Measurements from ENCODE around the gene OR10K2. TPM values are rescaled to one million over a fixed set of nuclear protein-coding genes. Genes with fewer than 3 reads are reported as not detected.

The OR10K2 gene
- total and polyA plus RNA-seq, 9 donors, result 0.31 TPM; not detected in 8

DNA sequence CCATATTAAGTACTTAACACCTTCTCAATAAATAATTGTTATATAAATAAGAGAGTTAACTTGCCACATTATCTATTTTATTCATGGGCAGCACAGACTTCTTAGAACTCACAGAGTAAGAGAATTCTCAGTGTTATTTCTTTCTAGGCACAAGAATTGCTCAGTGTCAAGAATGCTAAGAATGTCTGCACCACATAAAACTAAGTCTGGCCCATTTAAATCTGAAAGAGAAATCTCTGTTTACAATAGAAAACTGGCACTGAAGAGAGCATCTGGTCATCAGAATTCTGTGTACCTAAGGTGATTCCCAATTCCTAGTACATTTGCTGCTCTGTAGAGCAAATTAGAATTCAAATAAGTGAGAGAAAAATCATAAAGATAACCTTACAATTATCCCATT, 3.8 kb downstream of the OR10K2 start:
- Histone ChIP-seq H3K4me3 (ENCODE audit: low read length) (no peak overlapping the region), H3K27me3 (ENCODE audit: control insufficient read depth, insufficient read depth, low read length) (no peaks in the 10 kb centered on the region), H3K9me3 (replicated peaks; ENCODE audit: control insufficient read depth, low read depth, low read length) (no peaks in the 10 kb centered on the region), H3K27ac (ENCODE audit: low read length) (no peak overlapping the region), H3K36me3 (ENCODE audit: control insufficient read depth, insufficient read depth, low read length) (no peaks in the 10 kb centered on the region), H3K4me1 (ENCODE audit: control insufficient read depth, insufficient read depth, low read length) (no peaks in the 10 kb centered on the region)
- DNase-seq, result no peak

DNA sequence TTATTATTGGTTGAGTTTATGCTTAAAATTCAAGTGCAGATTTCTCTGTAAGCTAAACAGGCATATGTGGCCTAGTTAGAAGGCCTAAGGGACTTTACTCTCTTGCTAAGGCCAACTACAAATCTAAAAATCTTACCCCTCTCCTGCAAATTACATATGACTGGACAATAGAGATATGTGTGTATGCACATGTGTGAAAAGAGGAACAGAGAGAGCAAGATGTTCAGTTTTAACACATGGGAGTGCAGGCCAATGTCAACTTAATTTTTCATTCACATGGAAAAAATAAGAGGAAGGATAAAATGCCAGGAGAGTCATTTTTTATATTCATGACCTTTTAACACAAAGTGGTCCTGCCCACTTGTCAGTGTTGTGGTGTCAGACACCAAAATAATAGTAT, 8.5 kb downstream of the OR10K2 start:
- no peaks in the 10 kb centered on the region for H3K27me3 ChIP-seq (ENCODE audit: control insufficient read depth, insufficient read depth, low read length)
- DNase-seq, result no peak
- H3K9me3 ChIP-seq (replicated peaks; ENCODE audit: control insufficient read depth, low read depth, low read length), result no peaks in the 10 kb centered on the region
- H3K27ac ChIP-seq (ENCODE audit: low read length), result no peak overlapping the region
- no peaks in the 10 kb centered on the region for H3K4me1 ChIP-seq (ENCODE audit: control insufficient read depth, insufficient read depth, low read length)
- no peak overlapping the region for H3K4me3 ChIP-seq (ENCODE audit: low read length)
- H3K36me3 ChIP-seq (ENCODE audit: control insufficient read depth, insufficient read depth, low read length), result no peaks in the 10 kb centered on the region

DNA sequence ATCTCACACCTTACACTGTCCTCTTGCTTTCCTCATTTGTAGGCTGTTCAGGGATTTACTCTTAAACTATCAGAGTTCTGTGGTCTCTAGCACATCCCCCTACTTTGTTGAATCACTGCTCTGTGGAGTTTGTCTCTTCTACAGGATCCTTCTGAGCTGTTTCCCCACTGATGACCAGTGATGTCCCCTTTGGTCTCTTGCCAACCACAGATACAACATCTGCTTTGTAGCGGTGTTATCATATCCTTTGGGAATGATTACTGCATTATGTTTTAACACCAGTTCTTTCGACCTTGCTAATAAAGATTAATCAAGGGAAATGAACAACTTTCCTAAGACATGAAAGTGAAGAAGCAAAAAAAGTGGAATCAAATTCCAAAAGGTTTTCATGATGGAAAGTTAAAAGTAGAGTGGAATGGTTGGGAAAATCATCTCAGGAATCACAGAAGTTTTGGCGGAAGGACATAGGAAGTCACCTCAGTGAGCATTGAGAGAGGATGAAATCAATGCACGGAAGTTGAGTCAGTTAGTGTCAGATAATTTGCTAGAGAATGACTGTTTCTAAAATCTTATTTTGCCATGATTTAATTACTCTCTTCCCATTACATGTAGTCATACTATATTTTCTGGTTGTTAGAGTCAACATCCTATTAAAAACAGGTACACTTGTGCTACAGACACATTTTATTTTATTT, 11.2 kb downstream of the OR10K2 start:
- Histone ChIP-seq H3K36me3 (ENCODE audit: control insufficient read depth, insufficient read depth, low read length) (no peaks in the 10 kb centered on the region), H3K27me3 (ENCODE audit: control insufficient read depth, insufficient read depth, low read length) (no peaks in the 10 kb centered on the region), H3K4me1 (ENCODE audit: control insufficient read depth, insufficient read depth, low read length) (no peaks in the 10 kb centered on the region), H3K27ac (ENCODE audit: low read length) (no peak overlapping the region), H3K4me3 (ENCODE audit: low read length) (no peak overlapping the region), H3K9me3 (replicated peaks; ENCODE audit: control insufficient read depth, low read depth, low read length) (no peaks in the 10 kb centered on the region)
- 80% methylated on average over 1 of the region's 4 CpGs for WGBS (ENCODE audit: insufficient coverage)
- no peak for DNase-seq

DNA sequence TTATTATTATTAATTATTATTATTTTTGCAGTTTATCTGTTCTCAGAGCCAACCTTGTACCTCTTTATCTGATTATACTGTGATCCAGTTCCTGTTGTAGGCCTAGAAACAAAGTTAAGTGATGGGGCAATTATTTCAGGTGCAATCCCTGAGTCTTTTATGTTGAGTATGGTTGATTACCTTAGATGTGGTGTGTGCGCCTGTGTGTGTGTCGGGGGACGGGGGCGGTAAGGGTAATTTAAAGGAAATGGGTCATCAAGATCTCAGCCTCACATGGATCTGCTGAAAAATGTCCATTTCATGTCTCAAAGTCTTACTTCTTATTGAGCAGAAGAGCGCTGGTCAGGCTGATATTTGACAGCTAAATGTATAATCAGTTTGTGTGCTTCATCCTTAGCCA, 18.9 kb downstream of the OR10K2 start:
- H3K4me1 ChIP-seq (ENCODE audit: control insufficient read depth, insufficient read depth, low read length), result no peaks in the 10 kb centered on the region
- no peak overlapping the region for H3K27ac ChIP-seq (ENCODE audit: low read length)
- DNase-seq, result no peak
- H3K4me3 ChIP-seq (ENCODE audit: low read length), result no peak overlapping the region
- no peaks in the 10 kb centered on the region for H3K9me3 ChIP-seq (replicated peaks; ENCODE audit: control insufficient read depth, low read depth, low read length)
- WGBS (ENCODE audit: insufficient coverage), result no CpG with 5 or more reads among the region's 5 CpGs
- no peaks in the 10 kb centered on the region for H3K27me3 ChIP-seq (ENCODE audit: control insufficient read depth, insufficient read depth, low read length)
- H3K36me3 ChIP-seq (ENCODE audit: control insufficient read depth, insufficient read depth, low read length), result no peaks in the 10 kb centered on the region

DNA sequence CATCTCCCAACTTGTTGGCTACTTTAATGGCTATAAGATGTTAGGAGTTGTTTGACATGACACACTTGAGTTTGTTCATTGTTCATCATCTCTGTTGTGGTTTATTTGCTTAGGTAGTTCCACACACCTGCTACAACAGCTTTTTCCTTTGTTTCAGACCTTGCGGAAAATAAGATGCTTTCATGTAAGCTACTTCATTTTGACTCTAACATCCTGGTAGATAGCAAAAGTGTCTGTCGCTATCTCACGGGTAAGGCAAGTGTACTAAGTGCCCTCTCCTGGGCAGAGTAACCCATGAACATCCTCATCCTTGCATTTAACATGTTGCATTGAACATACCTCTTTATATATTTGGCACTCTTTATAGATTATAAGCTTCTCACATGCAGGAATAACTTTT, 25.2 kb downstream of the OR10K2 start:
- WGBS (ENCODE audit: insufficient coverage), result 93% methylated on average over 2 of the region's 3 CpGs
- Histone ChIP-seq H3K27ac (ENCODE audit: low read length) (no peak overlapping the region), H3K36me3 (ENCODE audit: control insufficient read depth, insufficient read depth, low read length) (no peaks in the 10 kb centered on the region), H3K4me1 (ENCODE audit: control insufficient read depth, insufficient read depth, low read length) (no peaks in the 10 kb centered on the region), H3K4me3 (ENCODE audit: low read length) (no peak overlapping the region), H3K27me3 (ENCODE audit: control insufficient read depth, insufficient read depth, low read length) (no peaks in the 10 kb centered on the region), H3K9me3 (replicated peaks; ENCODE audit: control insufficient read depth, low read depth, low read length) (no peaks in the 10 kb centered on the region)
- no peak for DNase-seq

DNA sequence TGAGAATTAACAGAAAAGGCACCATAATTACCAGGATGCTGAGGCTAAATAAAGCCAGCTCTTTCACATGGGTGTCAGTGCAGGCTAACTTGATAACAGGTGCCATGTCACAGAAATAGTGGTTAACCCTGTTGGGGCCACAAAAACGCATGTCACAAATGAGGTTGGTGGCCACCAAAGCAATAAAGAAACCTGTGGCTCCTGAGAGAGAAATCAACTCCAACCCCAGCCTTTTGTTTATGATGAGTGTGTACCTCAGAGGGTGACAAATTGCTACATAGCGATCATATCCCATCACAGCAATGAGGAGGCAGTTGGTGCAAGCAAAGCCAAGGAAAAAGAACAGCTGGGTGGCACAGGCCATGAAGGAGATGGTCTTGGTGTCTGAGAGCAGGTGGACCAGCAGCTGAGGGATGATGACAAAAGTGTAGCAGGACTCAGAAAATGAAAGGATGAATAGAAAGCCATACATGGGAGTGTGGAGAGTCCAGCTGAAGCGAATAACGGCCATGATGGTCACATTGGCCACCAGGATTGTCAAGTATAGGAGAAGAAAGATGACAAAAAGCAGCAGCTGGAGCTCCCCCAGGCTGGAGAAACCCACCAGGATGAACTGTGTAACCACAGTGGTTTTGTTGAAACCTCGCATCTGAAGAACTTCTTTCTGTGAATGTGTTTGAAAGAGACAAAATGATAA, 27.1 kb downstream of the OR10K2 start, which contains the start of gene OR10T2:
OR10T2 (minus strand) TSS at position 649 of the 697 bp plus-strand sequence; CDS start at position 649, 0 bp downstream.
- Histone ChIP-seq H3K9me3 (replicated peaks; ENCODE audit: control insufficient read depth, low read depth, low read length) (no peaks in the 10 kb centered on the region), H3K4me1 (ENCODE audit: control insufficient read depth, insufficient read depth, low read length) (no peaks in the 10 kb centered on the region), H3K27ac (ENCODE audit: low read length) (no peak within 1 kb of the TSS), H3K36me3 (ENCODE audit: control insufficient read depth, insufficient read depth, low read length) (no peaks in the 10 kb centered on the region), H3K27me3 (ENCODE audit: control insufficient read depth, insufficient read depth, low read length) (no peaks in the 10 kb centered on the region), H3K4me3 (ENCODE audit: low read length) (no peak within 1 kb of the TSS)
- 83% methylated on average over 3 of the region's 5 CpGs for WGBS (ENCODE audit: insufficient coverage)
- no peak for DNase-seq

DNA sequence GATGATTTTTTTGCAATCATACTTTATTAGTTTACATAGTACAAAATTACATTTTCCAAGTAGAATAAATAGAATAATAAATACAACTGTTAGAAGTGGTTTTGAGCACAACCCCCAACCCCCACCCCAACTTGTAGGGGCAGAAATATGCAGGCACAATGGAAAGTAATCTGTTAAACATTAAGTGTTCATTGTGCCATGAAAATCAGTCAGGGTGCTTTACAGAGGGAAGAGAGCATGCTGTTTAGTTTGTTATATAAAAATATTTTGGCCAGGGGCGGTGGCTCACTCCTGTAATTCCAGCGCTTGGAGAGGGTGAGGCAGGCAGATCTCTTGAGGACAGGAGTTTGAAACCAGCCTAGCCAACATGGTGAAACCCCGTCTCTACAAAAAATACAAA, 29.4 kb downstream of the OR10K2 start:
- H3K4me1 ChIP-seq (ENCODE audit: control insufficient read depth, insufficient read depth, low read length), result no peaks in the 10 kb centered on the region
- no peak overlapping the region for H3K27ac ChIP-seq (ENCODE audit: low read length)
- H3K9me3 ChIP-seq (replicated peaks; ENCODE audit: control insufficient read depth, low read depth, low read length), result no peaks in the 10 kb centered on the region
- H3K4me3 ChIP-seq (ENCODE audit: low read length), result no peak overlapping the region
- H3K36me3 ChIP-seq (ENCODE audit: control insufficient read depth, insufficient read depth, low read length), result no peaks in the 10 kb centered on the region
- no peaks in the 10 kb centered on the region for H3K27me3 ChIP-seq (ENCODE audit: control insufficient read depth, insufficient read depth, low read length)
- no peak for DNase-seq
- WGBS (ENCODE audit: insufficient coverage), result 100% methylated on average over 1 of the region's 3 CpGs

DNA sequence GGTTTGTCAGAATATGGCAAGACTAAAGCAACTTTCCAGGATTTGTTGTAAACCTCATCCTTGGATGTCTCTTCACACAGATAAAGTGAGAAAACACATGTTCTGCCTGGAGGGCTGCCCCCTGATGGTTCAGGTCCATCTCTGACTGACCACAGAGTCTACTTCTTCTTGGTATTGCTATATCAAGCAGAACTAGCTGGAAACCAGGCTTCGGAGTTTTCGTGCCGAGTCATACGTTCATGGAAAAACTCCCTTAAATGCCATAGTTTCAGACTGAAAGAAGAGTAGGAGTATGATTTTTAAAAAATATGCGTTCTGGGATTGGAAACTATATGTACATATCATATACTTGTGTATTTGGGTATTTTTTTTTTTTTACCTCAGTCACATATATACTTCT, 32.6 kb downstream of the OR10K2 start:
- Histone ChIP-seq H3K9me3 (replicated peaks; ENCODE audit: control insufficient read depth, low read depth, low read length) (no peaks in the 10 kb centered on the region), H3K27me3 (ENCODE audit: control insufficient read depth, insufficient read depth, low read length) (no peaks in the 10 kb centered on the region), H3K27ac (ENCODE audit: low read length) (no peak overlapping the region), H3K4me3 (ENCODE audit: low read length) (no peak overlapping the region), H3K36me3 (ENCODE audit: control insufficient read depth, insufficient read depth, low read length) (no peaks in the 10 kb centered on the region), H3K4me1 (ENCODE audit: control insufficient read depth, insufficient read depth, low read length) (no peaks in the 10 kb centered on the region)
- no CpG with 5 or more reads among the region's 5 CpGs for WGBS (ENCODE audit: insufficient coverage)
- DNase-seq, result peak; percentile 3

DNA sequence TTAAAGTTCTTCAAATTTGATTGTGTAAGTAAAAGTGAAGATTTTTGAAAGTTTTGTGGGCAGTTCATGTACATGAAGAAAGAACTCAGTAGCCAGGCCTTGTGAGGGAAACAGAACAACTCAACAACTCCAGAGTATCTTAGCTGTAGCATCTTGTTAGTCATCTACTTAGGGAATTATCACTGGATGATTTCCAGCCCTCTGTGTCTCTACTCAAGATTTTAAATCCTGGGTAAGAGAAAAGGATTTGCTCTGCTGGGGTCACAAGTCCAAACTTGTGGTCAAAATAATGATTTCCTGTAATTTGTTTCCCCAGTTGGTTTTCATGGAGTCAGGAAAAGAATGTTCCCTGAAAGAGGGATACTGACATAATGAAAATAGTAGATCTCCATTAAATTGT, 34.9 kb downstream of the OR10K2 start:
- peak; percentile 44 for DNase-seq
- no peak overlapping the region for H3K4me3 ChIP-seq (ENCODE audit: low read length)
- no peaks in the 10 kb centered on the region for H3K9me3 ChIP-seq (replicated peaks; ENCODE audit: control insufficient read depth, low read depth, low read length)
- no peak overlapping the region for H3K27ac ChIP-seq (ENCODE audit: low read length)
- no peaks in the 10 kb centered on the region for H3K36me3 ChIP-seq (ENCODE audit: control insufficient read depth, insufficient read depth, low read length)
- no peaks in the 10 kb centered on the region for H3K4me1 ChIP-seq (ENCODE audit: control insufficient read depth, insufficient read depth, low read length)
- H3K27me3 ChIP-seq (ENCODE audit: control insufficient read depth, insufficient read depth, low read length), result no peaks in the 10 kb centered on the region

DNA sequence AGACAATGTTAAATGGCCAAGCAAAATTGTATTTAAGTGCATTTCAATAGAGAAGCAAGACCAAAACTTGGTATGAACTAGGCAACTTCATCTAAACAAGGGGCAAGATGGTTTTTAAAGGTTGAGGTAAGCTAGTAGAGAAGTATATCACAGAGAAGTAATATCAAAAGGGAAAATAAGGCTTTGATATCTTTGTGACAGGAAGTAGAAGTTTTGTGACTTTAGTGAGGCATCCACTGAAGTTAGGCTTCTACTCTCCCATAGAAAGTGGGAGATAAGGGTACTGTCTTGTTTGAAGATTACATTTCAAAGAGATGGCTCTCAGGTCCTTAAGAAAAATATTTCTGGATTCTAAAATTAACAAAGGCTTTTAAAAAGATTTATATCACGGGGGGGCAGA, 35.7 kb downstream of the OR10K2 start:
- no peak for DNase-seq
- no peaks in the 10 kb centered on the region for H3K36me3 ChIP-seq (ENCODE audit: control insufficient read depth, insufficient read depth, low read length)
- H3K4me1 ChIP-seq (ENCODE audit: control insufficient read depth, insufficient read depth, low read length), result no peaks in the 10 kb centered on the region
- H3K4me3 ChIP-seq (ENCODE audit: low read length), result no peak overlapping the region
- no peak overlapping the region for H3K27ac ChIP-seq (ENCODE audit: low read length)
- no CpG with 5 or more reads among the region's 1 CpG for WGBS (ENCODE audit: insufficient coverage)
- no peaks in the 10 kb centered on the region for H3K9me3 ChIP-seq (replicated peaks; ENCODE audit: control insufficient read depth, low read depth, low read length)
- H3K27me3 ChIP-seq (ENCODE audit: control insufficient read depth, insufficient read depth, low read length), result no peaks in the 10 kb centered on the region
